Mesendoderm (in vitro differentiated cells): ENCODE results near the gene ANKRD33B.

Source experiments
- DNase-seq: peaks from one replicate; pipeline ENCODE4 v3.0.0; 2013
- H2AK5ac ChIP-seq: 2 replicates; pipeline ENCODE4 v1.6.1; 2013; ENCODE audit warnings: low read length, inconsistent platforms
- H2BK120ac ChIP-seq: 2 replicates; pipeline ENCODE4 v1.6.1; 2013; ENCODE audit warnings: low read depth, mild to moderate bottlenecking, low read length, moderate library complexity, mixed read lengths
- H2BK15ac ChIP-seq: replicated peaks from 2 replicates; pipeline ENCODE4 v1.6.1; 2013; ENCODE audit warnings: low read depth, mild to moderate bottlenecking, moderate library complexity
- H2BK5ac ChIP-seq: 2 replicates; pipeline ENCODE4 v1.6.1; 2013; ENCODE audit warnings: low read length, inconsistent platforms
- H3K18ac ChIP-seq: 2 replicates; pipeline ENCODE4 v1.6.1; 2013; ENCODE audit warnings: mild to moderate bottlenecking, low read length, mixed read lengths
- H3K23ac ChIP-seq: one replicate; pipeline ENCODE4 v1.6.1; 2013; ENCODE audit warnings: low read length
- H3K27ac ChIP-seq: 2 replicates; pipeline ENCODE4 v1.5.1; 2013; ENCODE audit warnings: low read depth, mild to moderate bottlenecking, inconsistent platforms, low read length, moderate library complexity
- H3K27me3 ChIP-seq: 2 replicates; pipeline ENCODE4 v1.6.1; 2013; ENCODE audit warnings: low read length, control low read depth, mild to moderate bottlenecking, inconsistent platforms; ENCODE audit not compliant: insufficient read depth, poor library complexity
- H3K36me3 ChIP-seq: 2 replicates; pipeline ENCODE4 v1.6.1; 2013; ENCODE audit warnings: low read length, inconsistent platforms; ENCODE audit not compliant: control insufficient read depth, insufficient read depth
- H3K4ac ChIP-seq: one replicate; pipeline ENCODE4 v1.6.1; 2013; ENCODE audit warnings: low read depth, mild to moderate bottlenecking, low read length, moderate library complexity
- H3K4me1 ChIP-seq: 2 replicates; pipeline ENCODE4 v1.6.1; 2013; ENCODE audit warnings: low read depth, low read length, inconsistent platforms; ENCODE audit not compliant: control insufficient read depth
- H3K4me2 ChIP-seq: 2 replicates; pipeline ENCODE4 v1.6.1; 2013; ENCODE audit warnings: low read length
- H3K4me3 ChIP-seq: 2 replicates; pipeline ENCODE4 v1.5.1; 2013; ENCODE audit warnings: mild to moderate bottlenecking, low read length
- H3K56ac ChIP-seq: one replicate; pipeline ENCODE4 v1.6.1; 2013; ENCODE audit warnings: low read length
- H3K79me1 ChIP-seq: 2 replicates; pipeline ENCODE4 v1.6.1; 2013; ENCODE audit warnings: low read length, inconsistent platforms
- H3K79me2 ChIP-seq: 2 replicates; pipeline ENCODE4 v1.6.1; 2013; ENCODE audit warnings: mild to moderate bottlenecking, low read length; ENCODE audit not compliant: control insufficient read depth, insufficient read depth
- H3K9ac ChIP-seq: 2 replicates; pipeline ENCODE4 v1.6.1; 2013; ENCODE audit warnings: low read length, inconsistent platforms
- H4K5ac ChIP-seq: one replicate; pipeline ENCODE4 v1.6.1; 2013; ENCODE audit warnings: low read length
- H4K8ac ChIP-seq: one replicate; pipeline ENCODE4 v1.6.1; 2013; ENCODE audit warnings: low read depth, mild to moderate bottlenecking, control low read depth, low read length, moderate library complexity
- WGBS: extraction: QIAGEN DNeasy Blood & Tissue Kit; methylation state at CpG from one replicate; pipeline ENCODE4 v1.1.7; 2013; ENCODE audit warnings: low lambda C conversion rate, missing lambda C conversion rate; ENCODE audit not compliant: insufficient coverage; ENCODE audit errors: extremely low coverage; 5-methylcytosine and 5-hydroxymethylcytosine counted together

The ANKRD33B gene

DNA sequence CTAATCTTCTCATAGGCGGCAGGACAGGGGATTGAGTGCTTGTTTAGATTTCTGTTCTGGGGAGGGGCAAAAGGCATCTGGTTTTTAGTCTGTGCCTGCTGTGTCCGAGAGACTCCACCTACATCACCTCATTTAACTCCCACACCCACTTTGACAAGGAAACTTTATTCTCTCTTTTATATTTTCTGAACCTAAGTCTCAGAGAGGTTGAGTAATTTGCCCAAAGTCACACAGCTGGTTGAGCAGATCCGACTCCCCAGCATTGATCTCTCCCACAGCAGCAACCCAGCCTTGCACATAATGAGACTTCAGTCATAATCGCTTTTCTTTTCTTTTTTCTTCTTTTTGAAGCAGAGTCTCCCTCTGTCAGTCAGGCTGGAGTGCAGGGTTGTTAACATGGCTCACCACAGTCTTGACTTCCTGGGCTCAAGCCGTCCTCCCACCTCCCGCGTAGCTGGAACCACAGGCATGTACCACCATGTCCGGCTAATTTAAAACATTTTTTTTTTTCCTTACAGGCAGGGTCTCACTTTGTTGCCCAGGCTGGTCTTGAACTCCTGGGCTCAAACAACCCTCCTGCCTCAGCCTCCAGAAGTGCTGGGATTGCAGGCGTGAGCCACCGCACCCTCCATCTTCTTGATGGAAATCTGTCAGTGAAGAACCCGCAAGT, 36.5 kb upstream of the ANKRD33B start:
- H2BK15ac ChIP-seq, result no peak overlapping the region
- no peak overlapping the region for H3K27ac ChIP-seq
- H3K36me3 ChIP-seq, result no peaks in the 10 kb centered on the region

DNA sequence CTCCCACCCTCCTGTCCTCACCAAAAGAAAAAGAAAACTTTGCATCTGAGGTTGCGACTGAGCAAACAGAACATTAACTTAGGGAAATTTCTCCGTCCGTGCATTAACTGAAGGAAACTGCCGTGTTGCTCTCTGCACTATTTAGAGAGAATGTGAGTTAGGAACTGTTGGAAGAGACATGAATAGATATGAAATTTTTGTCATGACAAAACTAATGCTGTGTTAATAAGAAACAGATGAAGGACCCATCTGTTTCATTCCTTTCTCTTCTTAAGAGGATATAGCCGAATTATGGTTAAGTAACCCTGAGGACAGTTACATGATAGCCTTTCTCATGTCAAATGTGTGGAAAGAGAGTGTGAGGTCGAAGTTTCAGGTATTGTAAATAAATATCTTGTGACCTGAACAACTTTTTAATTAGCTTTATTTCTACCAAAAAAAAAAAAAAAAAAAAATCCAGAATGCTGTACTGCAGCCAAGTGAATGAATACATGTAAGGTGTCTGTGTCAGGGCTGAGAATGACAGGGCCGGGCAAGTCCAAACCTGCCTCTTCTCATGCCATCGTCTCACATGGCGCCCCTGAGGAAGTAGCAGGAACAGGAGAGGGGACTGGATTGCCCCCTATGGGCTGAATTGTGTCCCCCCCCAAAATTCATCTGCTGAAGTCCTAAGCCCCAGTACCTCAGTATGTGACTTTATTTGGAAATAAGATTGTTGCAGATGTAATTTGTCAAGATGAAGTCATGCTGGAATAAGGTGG, 35.6 kb upstream of the ANKRD33B start:
- H2BK120ac ChIP-seq, result no peak overlapping the region

More for the DNA sequence above, 36.5 kb upstream of the ANKRD33B start:
- Histone ChIP-seq H3K9ac (no peak overlapping the region), H3K4me2 (no peak overlapping the region), H3K79me2 (no peaks in the 10 kb centered on the region), H4K8ac (no peak overlapping the region), H3K23ac (no peak overlapping the region), H3K18ac (no peak overlapping the region), H3K4me3 (no peak overlapping the region), H2BK120ac (no peak overlapping the region), H2AK5ac (no peak overlapping the region), H3K56ac (no peak overlapping the region), H2BK5ac (no peak overlapping the region), H3K4ac (no peak overlapping the region), H4K5ac (no peak overlapping the region), H3K27me3 (no peaks in the 10 kb centered on the region), H3K4me1 (no peaks in the 10 kb centered on the region), H3K79me1 (no peaks in the 10 kb centered on the region)
- no CpG with 5 or more reads among the region's 11 CpGs for WGBS
- DNase-seq, result no peak

DNA sequence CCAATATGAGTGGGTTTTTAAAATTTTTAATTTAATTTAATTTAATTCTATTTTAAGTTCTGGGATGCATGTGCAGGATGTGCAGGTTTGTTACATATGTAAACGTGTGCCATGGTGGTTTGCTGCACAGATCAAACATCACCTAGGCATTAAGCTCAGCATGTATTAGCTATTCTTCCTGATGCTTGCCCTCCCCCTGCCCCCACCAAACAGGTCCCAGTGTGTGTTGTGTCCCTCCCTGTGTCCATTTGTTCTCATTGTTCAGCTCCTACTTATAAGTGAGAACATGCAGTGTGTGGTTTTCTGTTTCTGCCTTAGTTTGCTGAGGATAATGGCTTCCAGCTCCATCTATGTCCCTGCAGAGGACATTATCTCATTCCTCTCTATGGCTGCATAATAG, 35.0 kb upstream of the ANKRD33B start:
- Histone ChIP-seq H3K36me3 (no peaks in the 10 kb centered on the region), H3K79me1 (no peaks in the 10 kb centered on the region)
- WGBS, result no CpG with 5 or more reads among the region's 1 CpG

More for the DNA sequence above, 35.6 kb upstream of the ANKRD33B start:
- no peak overlapping the region for H3K23ac ChIP-seq
- WGBS, result no CpG with 5 or more reads among the region's 9 CpGs
- H3K4me1 ChIP-seq, result peaks cover 2% of the 10 kb centered on the region
- no peaks in the 10 kb centered on the region for H3K79me1 ChIP-seq
- H3K4me3 ChIP-seq, result no peak overlapping the region
- H2BK15ac ChIP-seq, result no peak overlapping the region
- no peak overlapping the region for H4K8ac ChIP-seq
- no peak overlapping the region for H3K4me2 ChIP-seq
- H2AK5ac ChIP-seq, result no peak overlapping the region
- H3K36me3 ChIP-seq, result no peaks in the 10 kb centered on the region
- H3K18ac ChIP-seq, result no peak overlapping the region
- H3K9ac ChIP-seq, result no peak overlapping the region
- no peak overlapping the region for H3K56ac ChIP-seq
- no peaks in the 10 kb centered on the region for H3K79me2 ChIP-seq
- no peaks in the 10 kb centered on the region for H3K27me3 ChIP-seq
- peak overlapping the region; percentile 70 for H3K4ac ChIP-seq
- no peak overlapping the region for H2BK5ac ChIP-seq
- no peak for DNase-seq
- no peak overlapping the region for H4K5ac ChIP-seq
- no peak overlapping the region for H3K27ac ChIP-seq

DNA sequence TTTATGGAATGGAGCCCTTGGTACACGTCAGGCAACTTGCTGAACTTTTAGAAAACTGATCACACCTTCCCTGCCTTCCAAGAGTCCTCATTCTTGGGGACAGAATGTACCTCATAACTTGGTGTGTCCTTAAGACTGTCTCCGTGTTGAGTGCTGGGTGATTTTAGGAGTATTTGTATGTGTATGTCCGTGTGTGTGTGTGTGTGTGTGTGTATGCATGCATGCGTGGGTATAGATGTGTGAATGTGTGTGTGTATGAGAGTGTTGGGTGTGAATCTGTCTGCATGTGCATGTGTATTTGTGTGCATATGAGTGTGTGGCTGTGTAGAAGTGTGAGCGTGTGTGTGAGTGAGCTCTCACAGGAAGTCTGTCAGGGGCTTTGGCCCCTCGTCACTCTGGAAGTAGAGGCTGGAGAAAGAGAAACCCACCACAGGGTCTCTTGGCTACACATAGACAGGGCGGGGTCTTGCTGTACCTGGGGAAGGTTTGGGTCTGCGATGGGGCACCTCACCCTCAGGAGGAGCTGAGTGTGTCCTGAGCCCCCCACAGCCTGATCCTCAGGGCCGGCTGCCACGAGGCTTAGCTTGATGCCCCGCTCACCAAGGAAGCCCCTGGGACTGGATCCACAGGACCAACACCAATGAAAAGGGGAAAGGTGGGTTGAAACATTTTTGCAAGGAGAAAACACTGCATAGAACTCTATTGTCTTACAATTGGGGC, 33.1 kb upstream of the ANKRD33B start:
- DNase-seq, result no peak
- no peaks in the 10 kb centered on the region for H3K27me3 ChIP-seq
- H4K8ac ChIP-seq, result no peak overlapping the region
- no peaks in the 10 kb centered on the region for H3K36me3 ChIP-seq
- no peak overlapping the region for H3K56ac ChIP-seq
- H3K9ac ChIP-seq, result no peak overlapping the region
- no peak overlapping the region for H3K4me3 ChIP-seq
- H3K79me1 ChIP-seq, result no peaks in the 10 kb centered on the region
- H3K18ac ChIP-seq, result no peak overlapping the region
- no peak overlapping the region for H3K23ac ChIP-seq
- no peak overlapping the region for H2BK120ac ChIP-seq
- peaks cover 2% of the 10 kb centered on the region for H3K4me1 ChIP-seq
- H3K4ac ChIP-seq, result no peak overlapping the region
- no peak overlapping the region for H3K27ac ChIP-seq
- H2BK15ac ChIP-seq, result no peak overlapping the region
- H2AK5ac ChIP-seq, result no peak overlapping the region
- H2BK5ac ChIP-seq, result no peak overlapping the region
- H4K5ac ChIP-seq, result no peak overlapping the region
- no peak overlapping the region for H3K4me2 ChIP-seq
- no peaks in the 10 kb centered on the region for H3K79me2 ChIP-seq
- WGBS, result 100% methylated on average over 2 of the region's 11 CpGs

More for the DNA sequence above, 35.0 kb upstream of the ANKRD33B start:
- H2BK120ac ChIP-seq, result no peak overlapping the region
- H4K5ac ChIP-seq, result no peak overlapping the region
- DNase-seq, result no peak
- H3K4ac ChIP-seq, result no peak overlapping the region
- no peak overlapping the region for H3K4me3 ChIP-seq
- no peak overlapping the region for H3K9ac ChIP-seq
- no peak overlapping the region for H3K18ac ChIP-seq
- no peak overlapping the region for H2BK15ac ChIP-seq
- H3K27me3 ChIP-seq, result no peaks in the 10 kb centered on the region
- no peak overlapping the region for H3K27ac ChIP-seq
- H3K79me2 ChIP-seq, result no peaks in the 10 kb centered on the region
- no peak overlapping the region for H3K4me2 ChIP-seq
- no peak overlapping the region for H2BK5ac ChIP-seq
- no peak overlapping the region for H3K56ac ChIP-seq
- H4K8ac ChIP-seq, result no peak overlapping the region
- H2AK5ac ChIP-seq, result no peak overlapping the region
- no peak overlapping the region for H3K23ac ChIP-seq
- H3K4me1 ChIP-seq, result peaks cover 2% of the 10 kb centered on the region

DNA sequence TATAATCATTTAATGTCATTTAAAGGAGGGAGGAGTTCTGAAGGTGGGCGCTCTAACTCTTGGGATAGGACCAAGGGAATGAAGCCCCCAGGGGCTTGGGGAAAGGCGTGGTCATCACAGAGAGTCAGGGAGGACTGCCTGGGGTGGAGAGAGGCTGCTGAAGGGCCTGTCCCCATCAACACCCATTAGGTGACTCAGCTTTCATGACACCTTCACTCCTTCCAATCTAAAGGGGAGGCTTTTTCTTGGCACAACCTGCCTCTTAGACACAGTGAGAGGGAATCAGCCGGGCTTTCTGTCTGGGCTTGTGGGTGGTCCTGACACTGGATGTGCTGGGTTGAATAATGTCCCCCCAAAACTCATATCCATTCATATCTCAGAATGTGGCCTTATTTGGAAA, 31.4 kb upstream of the ANKRD33B start:
- Histone ChIP-seq H3K56ac (no peak overlapping the region), H3K27ac (no peak overlapping the region), H3K18ac (no peak overlapping the region), H4K8ac (no peak overlapping the region), H3K36me3 (no peaks in the 10 kb centered on the region), H3K4me3 (no peak overlapping the region), H3K4me1 (peaks cover 4% of the 10 kb centered on the region), H2AK5ac (no peak overlapping the region), H3K23ac (no peak overlapping the region), H3K4ac (no peak overlapping the region), H2BK5ac (no peak overlapping the region), H4K5ac (no peak overlapping the region), H3K79me1 (no peaks in the 10 kb centered on the region), H3K9ac (no peak overlapping the region), H3K4me2 (no peak overlapping the region), H2BK120ac (no peak overlapping the region), H3K27me3 (no peaks in the 10 kb centered on the region), H2BK15ac (no peak overlapping the region), H3K79me2 (no peaks in the 10 kb centered on the region)
- no CpG with 5 or more reads among the region's 3 CpGs for WGBS
- DNase-seq, result no peak
